ENCODE results near the gene ST6GALNAC2.

DNA sequence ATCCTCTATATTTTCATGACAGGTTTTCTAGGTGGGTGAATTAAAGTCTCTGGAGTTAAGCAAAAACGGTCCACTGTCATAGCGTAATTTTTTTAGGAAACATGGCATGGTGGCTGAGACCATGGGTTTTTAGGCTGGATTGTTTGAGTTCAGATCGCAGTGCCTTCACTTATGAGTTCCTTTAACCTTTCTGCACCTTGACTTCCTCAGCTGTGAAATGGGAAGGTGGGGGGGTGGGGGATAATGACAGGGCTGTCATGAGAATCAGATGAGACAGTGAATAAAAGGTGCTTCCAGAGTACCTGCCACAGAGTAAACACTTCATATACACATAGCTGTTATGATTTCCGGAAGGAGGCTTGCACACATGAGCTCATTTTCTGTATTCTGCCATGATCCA, 34.0 kb downstream of the ST6GALNAC2 start:
- no peak for TF ChIP-seq CTCF (optimal IDR thresholded peaks at IDR 0.05 in 1 of 3, IDR thresholded peaks at IDR 0.05 in 1 of 3, conservative IDR thresholded peaks at IDR 0.05 in 1 of 3; ENCODE audit: extremely low read depth in 1 of 3, insufficient read depth in 2 of 3, low read length in 3 of 3)
- TF ChIP-seq EZH2 (IDR thresholded peaks at IDR 0.05; ENCODE audit: low read length), result no peak
